Activated CD8-positive, alpha-beta memory T cell treated with anti-CD3 and anti-CD28 coated beads for 24 hours (primary cell): ENCODE results near the gene GPR42.
"Not testable (repeated sequence)": the region's sequence is repeated elsewhere in the genome, so short reads cannot be mapped to it uniquely, and the experiment has no call there.

Source experiments
- DNase-seq: peaks from one replicate; pipeline ENCODE4 v3.0.0-alpha.2; 2020

Gene GPR42

GRCh38 chr19:35347171-35347929 lies 23.5 kb upstream of the GPR42 start, which contains the start of gene FFAR1:
FFAR1 (plus strand) TSS chr19:35347902; CDS start chr19:35351552, 3,650 bp downstream.
- peak; percentile 83 for DNase-seq

- no peak for DNase-seq
Measured at GRCh38 chr19:35347930-35348298, 23.0 kb upstream of the GPR42 start.

- peak; percentile 50 for DNase-seq
Measured at GRCh38 chr19:35348911-35349611, 21.8 kb upstream of the GPR42 start.

GRCh38 chr19:35349614-35350521 lies 21.0 kb upstream of the GPR42 start:
- peak; percentile 51 for DNase-seq

GRCh38 chr19:35350591-35350990 lies 20.3 kb upstream of the GPR42 start:
- no peak for DNase-seq

- DNase-seq = no peak
Measured at GRCh38 chr19:35351411-35352176, 19.3 kb upstream of the GPR42 start.

GRCh38 chr19:35352177-35352447 lies 18.8 kb upstream of the GPR42 start:
- DNase-seq = no peak

- DNase-seq = peak; percentile 85
Measured at GRCh38 chr19:35352448-35353304, 18.2 kb upstream of the GPR42 start.

- DNase-seq = no peak
Measured at GRCh38 chr19:35353635-35354034, 17.2 kb upstream of the GPR42 start.

- no peak for DNase-seq
Measured at GRCh38 chr19:35354898-35355297, 16.0 kb upstream of the GPR42 start.

GRCh38 chr19:35355791-35356460 lies 14.9 kb upstream of the GPR42 start:
- DNase-seq = no peak

- DNase-seq = no peak
Measured at GRCh38 chr19:35357867-35358573, 12.8 kb upstream of the GPR42 start, which contains the start of gene FFAR3. FFAR3 (plus strand) TSS chr19:35358460; CDS start chr19:35358891, 431 bp downstream.

- not testable (repeated sequence) for DNase-seq
Measured at GRCh38 chr19:35358834-35359233, 12.0 kb upstream of the GPR42 start.

- DNase-seq = not testable (repeated sequence)
Measured at GRCh38 chr19:35359395-35359794, 11.5 kb upstream of the GPR42 start.

- DNase-seq = not testable (repeated sequence)
Measured at GRCh38 chr19:35360081-35360480, 10.8 kb upstream of the GPR42 start.

- DNase-seq = no peak
Measured at GRCh38 chr19:35360880-35361420, 9.9 kb upstream of the GPR42 start.

GRCh38 chr19:35362261-35363000 lies 8.4 kb upstream of the GPR42 start:
- DNase-seq = peak; percentile 41

- DNase-seq = no peak
Measured at GRCh38 chr19:35363001-35363590, 7.8 kb upstream of the GPR42 start.
